ENCODE results near the gene CSF3R. TPM values are rescaled to one million over a fixed set of nuclear protein-coding genes. Genes with fewer than 3 reads are reported as not detected.
"Not testable (repeated sequence)": the region's sequence is repeated elsewhere in the genome, so short reads cannot be mapped to it uniquely, and the experiment has no call there.

CSF3R gene
- total RNA-seq, 2 experiments from 2014 or later, result not detected

GRCh38 chr1:36481771-36482723 lies 666 bp downstream of the CSF3R start:
- ChIA-PET CTCF (interaction anchor here (1.7 kb wide), 1 partner anchor 34 kb away, joined by 4 read pairs; no protein-coding TSS in a partner anchor), POLR2A (no interaction called here)
- H3K27me3 Mint-ChIP-seq, result peaks cover 2% of the 10 kb centered on the region
- H3K27ac Mint-ChIP-seq, result no peak overlapping the region
- H3K9me3 Mint-ChIP-seq, result no peaks in the 10 kb centered on the region
- H3K4me1 Mint-ChIP-seq (ENCODE audit: low read depth), result peaks cover 9% of the 10 kb centered on the region
- ATAC-seq, result no peak
- no peak overlapping the region for H3K4me3 Mint-ChIP-seq
- no peaks in the 10 kb centered on the region for H3K36me3 Mint-ChIP-seq (ENCODE audit: low read depth)
- TF ChIP-seq, protein P1, sequence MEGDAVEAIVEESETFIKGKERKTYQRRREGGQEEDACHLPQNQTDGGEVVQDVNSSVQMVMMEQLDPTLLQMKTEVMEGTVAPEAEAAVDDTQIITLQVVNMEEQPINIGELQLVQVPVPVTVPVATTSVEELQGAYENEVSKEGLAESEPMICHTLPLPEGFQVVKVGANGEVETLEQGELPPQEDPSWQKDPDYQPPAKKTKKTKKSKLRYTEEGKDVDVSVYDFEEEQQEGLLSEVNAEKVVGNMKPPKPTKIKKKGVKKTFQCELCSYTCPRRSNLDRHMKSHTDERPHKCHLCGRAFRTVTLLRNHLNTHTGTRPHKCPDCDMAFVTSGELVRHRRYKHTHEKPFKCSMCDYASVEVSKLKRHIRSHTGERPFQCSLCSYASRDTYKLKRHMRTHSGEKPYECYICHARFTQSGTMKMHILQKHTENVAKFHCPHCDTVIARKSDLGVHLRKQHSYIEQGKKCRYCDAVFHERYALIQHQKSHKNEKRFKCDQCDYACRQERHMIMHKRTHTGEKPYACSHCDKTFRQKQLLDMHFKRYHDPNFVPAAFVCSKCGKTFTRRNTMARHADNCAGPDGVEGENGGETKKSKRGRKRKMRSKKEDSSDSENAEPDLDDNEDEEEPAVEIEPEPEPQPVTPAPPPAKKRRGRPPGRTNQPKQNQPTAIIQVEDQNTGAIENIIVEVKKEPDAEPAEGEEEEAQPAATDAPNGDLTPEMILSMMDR (IDR thresholded peaks at IDR 0.05), result no peak
- intact Hi-C loops (cut with micrococcal nuclease), result no loop called here
- peak; percentile 15 for DNase-seq

- CTCF ChIA-PET, result no interaction called here
- Mint-ChIP-seq H3K4me1 (ENCODE audit: low read depth) (peaks cover 9% of the 10 kb centered on the region), H3K4me3 (no peak overlapping the region), H3K36me3 (ENCODE audit: low read depth) (no peaks in the 10 kb centered on the region), H3K27me3 (peaks cover 2% of the 10 kb centered on the region), H3K27ac (no peak overlapping the region), H3K9me3 (no peaks in the 10 kb centered on the region)
- POLR2A ChIA-PET, result no interaction called here
- TF ChIP-seq, protein P1 (IDR thresholded peaks at IDR 0.05), result no peak
- ATAC-seq (no peak), DNase-seq (no peak)
- intact Hi-C loops (cut with micrococcal nuclease), result no loop called here
Measured at GRCh38 chr1:36481091-36481490, 1.6 kb downstream of the CSF3R start.

DNA sequence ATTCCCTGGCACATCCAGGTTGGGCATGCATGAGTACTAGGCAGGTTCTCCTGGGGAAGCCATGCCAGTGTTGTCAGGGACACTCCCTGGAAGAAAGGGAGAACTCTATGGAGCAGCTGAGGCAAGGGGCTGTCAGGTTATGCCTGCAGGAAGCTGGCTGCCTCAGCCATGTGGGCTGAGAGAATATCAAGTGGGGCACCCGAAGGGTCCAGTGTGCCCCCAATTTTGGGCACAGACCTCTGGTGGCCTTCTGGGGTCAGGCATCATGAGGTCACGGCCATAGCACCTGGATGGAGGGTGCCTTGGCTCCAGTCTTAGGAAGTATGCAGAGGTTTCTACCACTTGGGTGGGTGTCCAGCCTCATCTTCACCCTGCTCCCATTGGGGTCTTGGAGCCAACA lies 2.6 kb downstream of the CSF3R start:
- Mint-ChIP-seq H3K27ac (no peak overlapping the region), H3K36me3 (ENCODE audit: low read depth) (no peaks in the 10 kb centered on the region), H3K9me3 (no peaks in the 10 kb centered on the region), H3K4me3 (no peak overlapping the region), H3K4me1 (ENCODE audit: low read depth) (peaks cover 9% of the 10 kb centered on the region), H3K27me3 (peaks cover 2% of the 10 kb centered on the region)
- no peak for DNase-seq
- ChIA-PET POLR2A (no interaction called here), CTCF (no interaction called here)
- TF ChIP-seq, protein P1 (IDR thresholded peaks at IDR 0.05), result no peak
- intact Hi-C loops (cut with micrococcal nuclease), result no loop called here
- ATAC-seq, result no peak

- H3K27me3 Mint-ChIP-seq, result peaks cover 2% of the 10 kb centered on the region
- H3K4me3 Mint-ChIP-seq, result no peak overlapping the region
- no peaks in the 10 kb centered on the region for H3K9me3 Mint-ChIP-seq
- TF ChIP-seq, protein P1 (IDR thresholded peaks at IDR 0.05), result no peak
- ATAC-seq, result no peak
- H3K36me3 Mint-ChIP-seq (ENCODE audit: low read depth), result no peaks in the 10 kb centered on the region
- H3K4me1 Mint-ChIP-seq (ENCODE audit: low read depth), result peaks cover 10% of the 10 kb centered on the region
- no peak overlapping the region for H3K27ac Mint-ChIP-seq
- CTCF ChIA-PET, result no interaction called here
- intact Hi-C loops (cut with micrococcal nuclease), result no loop called here
- POLR2A ChIA-PET, result no interaction called here
- no peak for DNase-seq
Measured at GRCh38 chr1:36479505-36480051, 3.1 kb downstream of the CSF3R start.

GRCh38 chr1:36477615-36478014 lies 5.1 kb downstream of the CSF3R start:
- H3K4me3 Mint-ChIP-seq; H3K27ac Mint-ChIP-seq; H3K27me3 Mint-ChIP-seq; DNase-seq; POLR2A ChIA-PET; CTCF ChIA-PET; H3K9me3 Mint-ChIP-seq; intact Hi-C loops (cut with micrococcal nuclease); ATAC-seq; H3K36me3 Mint-ChIP-seq (ENCODE audit: low read depth): not testable (repeated sequence)
- H3K4me1 Mint-ChIP-seq (ENCODE audit: low read depth), result peaks cover 13% of the 10 kb centered on the region

Measured in activated CD8-positive, alpha-beta T cell treated with anti-CD3 and anti-CD28 coated beads for 36 hours (primary cell).